Suprapubic skin (tissue), 4 donors: ENCODE data around the gene HDGF. TPM values are rescaled to one million over a fixed set of nuclear protein-coding genes. Genes with fewer than 3 reads are reported as not detected.
A peak's percentile ranks its signal among the peaks of the same experiment; 100 is the strongest.

Source experiments
- DNase-seq, 2 donors: peaks; one replicate each; pipeline ENCODE4 v3.0.0-alpha.2; 2019; ENCODE audit warnings: low spot score in 2 of 2
- H3K27ac ChIP-seq: fragments of 200-600 bp; sonication (generic); one replicate; pipeline ENCODE4 v1.5.1; 2019
- H3K27me3 ChIP-seq: fragments of 200-600 bp; sonication (generic); one replicate; pipeline ENCODE4 v1.5.1; 2019
- H3K36me3 ChIP-seq: fragments of 200-600 bp; sonication (generic); one replicate; pipeline ENCODE4 v1.5.1; 2019
- H3K4me1 ChIP-seq: fragments of 200-600 bp; sonication (generic); one replicate; pipeline ENCODE4 v1.5.1; 2019
- H3K4me3 ChIP-seq: fragments of 200-600 bp; sonication (generic); one replicate; pipeline ENCODE4 v1.5.1; 2019; ENCODE audit warnings: mild to moderate bottlenecking
- H3K9me3 ChIP-seq: fragments of 200-600 bp; sonication (generic); one replicate; pipeline ENCODE4 v1.5.1; 2019
- CTCF ChIP-seq, 2 donors: fragments of 200-600 bp in 1 of 2; fragments of 450-650 bp in 1 of 2; sonication (generic) in 1 of 2; IDR thresholded peaks; one replicate each; pipeline ENCODE4 v1.5.1; 2016 to 2019; ENCODE audit warnings: antibody characterized with exemption in 2 of 2, mild to moderate bottlenecking in 1 of 2, moderate library complexity in 1 of 2
- EP300 ChIP-seq: sonication (generic); formaldehyde crosslinking; IDR thresholded peaks from one replicate; pipeline ENCODE4 v1.6.1; 2017; ENCODE audit warnings: antibody characterized with exemption
- POLR2A ChIP-seq, 2 donors: fragments of 450-650 bp; IDR thresholded peaks; one replicate each; pipeline ENCODE4 v1.6.1; 2017; ENCODE audit warnings: antibody characterized with exemption in 2 of 2, mild to moderate bottlenecking in 2 of 2, moderate library complexity in 2 of 2
- POLR2AphosphoS5 ChIP-seq, 3 donors: sonication (generic); formaldehyde crosslinking; IDR thresholded peaks; one replicate each; pipeline ENCODE4 v1.6.1; 2017; ENCODE audit warnings: antibody characterized with exemption in 3 of 3
- WGBS: methylation state at CpG from one replicate; pipeline ENCODE4 v1.1.5; 2018; 5-methylcytosine and 5-hydroxymethylcytosine counted together
- total RNA-seq, 4 donors: library from RNA; depleted of rRNA; stranded (reverse); fragments of >200 nt; gene quantifications; one replicate each; pipeline ENCODE4 v1.1.0, GENCODE V29; 2016

Gene HDGF
- total RNA-seq, 4 donors from 2014 or later, result 178 to 250 (median 210) TPM

GRCh38 chr1:156752843-156753482 is 1.5 kb upstream of the HDGF start:
- H3K4me3 ChIP-seq, result peak overlapping the region; percentile 96
- H3K27me3 ChIP-seq, result no peaks in the 10 kb centered on the region
- no peaks in the 10 kb centered on the region for H3K9me3 ChIP-seq
- DNase-seq, result no peak
- H3K27ac ChIP-seq, result peak overlapping the region; percentile 99
- WGBS, result 19% methylated on average over 1 of the region's 1 CpG
- peaks cover 40% of the 10 kb centered on the region for H3K4me1 ChIP-seq
- TF ChIP-seq POLR2AphosphoS5 (IDR thresholded peaks at IDR 0.05), result no peak
- TF ChIP-seq EP300, result no peak
- no peak for TF ChIP-seq CTCF (IDR thresholded peaks at IDR 0.05)
- no peak for TF ChIP-seq POLR2A (IDR thresholded peaks at IDR 0.05)
- no peaks in the 10 kb centered on the region for H3K36me3 ChIP-seq

- TF ChIP-seq CTCF (IDR thresholded peaks at IDR 0.05) (peak in 1 of 2 donors; percentile 13), EP300 (no peak), POLR2A (IDR thresholded peaks at IDR 0.05) (no peak), POLR2AphosphoS5 (IDR thresholded peaks at IDR 0.05) (peak; percentile 40 to 97 (median 91))
- WGBS, result under 1% methylated on average over 35 of the region's 68 CpGs
Observed at GRCh38 chr1:156751757-156752481, 444 bp upstream of the HDGF start.

GRCh38 chr1:156750711-156751450 is 594 bp downstream of the HDGF start:
- Histone ChIP-seq H3K4me3 (peak overlapping the region; percentile 96), H3K27me3 (no peaks in the 10 kb centered on the region), H3K36me3 (no peaks in the 10 kb centered on the region), H3K9me3 (no peaks in the 10 kb centered on the region), H3K4me1 (peaks cover 60% of the 10 kb centered on the region), H3K27ac (peak overlapping the region; percentile 99)
- TF ChIP-seq CTCF (IDR thresholded peaks at IDR 0.05), result no peak
- no peak for TF ChIP-seq EP300
- no peak for TF ChIP-seq POLR2AphosphoS5 (IDR thresholded peaks at IDR 0.05)
- TF ChIP-seq POLR2A (IDR thresholded peaks at IDR 0.05), result no peak
- under 1% methylated on average over 37 of the region's 64 CpGs for WGBS
- peak in 1 of 2 donors; percentile 86 for DNase-seq

More at GRCh38 chr1:156751757-156752481, 444 bp upstream of the HDGF start:
- peak; percentile 99 for DNase-seq
- Histone ChIP-seq H3K36me3 (no peaks in the 10 kb centered on the region), H3K27me3 (no peaks in the 10 kb centered on the region), H3K4me3 (peak overlapping the region; percentile 96), H3K9me3 (no peaks in the 10 kb centered on the region), H3K4me1 (peaks cover 49% of the 10 kb centered on the region), H3K27ac (peak overlapping the region; percentile 99)

GRCh38 chr1:156750191-156750672 is 1.2 kb downstream of the HDGF start:
- Histone ChIP-seq H3K4me1 (peaks cover 66% of the 10 kb centered on the region), H3K27ac (peak overlapping the region; percentile 99), H3K9me3 (no peaks in the 10 kb centered on the region), H3K36me3 (no peaks in the 10 kb centered on the region), H3K4me3 (peak overlapping the region; percentile 96), H3K27me3 (no peaks in the 10 kb centered on the region)
- TF ChIP-seq POLR2AphosphoS5 (IDR thresholded peaks at IDR 0.05), result no peak
- TF ChIP-seq EP300, result no peak
- no peak for TF ChIP-seq CTCF (IDR thresholded peaks at IDR 0.05)
- TF ChIP-seq POLR2A (IDR thresholded peaks at IDR 0.05), result no peak
- DNase-seq, result no peak
- WGBS, result 0% methylated on average over 5 of the region's 5 CpGs
